Measurements from ENCODE around the gene TFDP1.
A peak's percentile ranks its signal among the peaks of the same experiment; 100 is the strongest.
"Not testable (repeated sequence)": the region's sequence is repeated elsewhere in the genome, so short reads cannot be mapped to it uniquely, and the experiment has no call there.

TFDP1 gene

GRCh38 chr13:113551081-113552000 lies 33.2 kb upstream of the TFDP1 start:
- no peak for DNase-seq

GRCh38 chr13:113552079-113552478 lies 32.5 kb upstream of the TFDP1 start:
- DNase-seq: no peak

- DNase-seq: no peak
Measured at GRCh38 chr13:113552786-113553434, 31.6 kb upstream of the TFDP1 start.

- no peak for DNase-seq
Measured at GRCh38 chr13:113553511-113554332, 30.8 kb upstream of the TFDP1 start.

- DNase-seq: no peak
Measured at GRCh38 chr13:113554333-113554700, 30.2 kb upstream of the TFDP1 start.

GRCh38 chr13:113555141-113555540 lies 29.4 kb upstream of the TFDP1 start:
- DNase-seq: no peak

GRCh38 chr13:113557013-113557412 lies 27.5 kb upstream of the TFDP1 start:
- no peak for DNase-seq

GRCh38 chr13:113558461-113558860 lies 26.1 kb upstream of the TFDP1 start:
- DNase-seq: no peak

GRCh38 chr13:113559061-113559460 lies 25.5 kb upstream of the TFDP1 start:
- no peak for DNase-seq

GRCh38 chr13:113559901-113560644 lies 24.5 kb upstream of the TFDP1 start:
- no peak for DNase-seq

- DNase-seq: no peak
Measured at GRCh38 chr13:113560645-113561416, 23.7 kb upstream of the TFDP1 start.

GRCh38 chr13:113561417-113562084 lies 23.0 kb upstream of the TFDP1 start:
- no peak for DNase-seq

GRCh38 chr13:113562085-113562749 lies 22.3 kb upstream of the TFDP1 start:
- DNase-seq: peak; percentile 31

GRCh38 chr13:113562844-113563243 lies 21.7 kb upstream of the TFDP1 start:
- DNase-seq: no peak

GRCh38 chr13:113563511-113563910 lies 21.0 kb upstream of the TFDP1 start:
- not testable (repeated sequence) for DNase-seq

- no peak for DNase-seq
Measured at GRCh38 chr13:113564331-113565023, 20.1 kb upstream of the TFDP1 start.

- no peak for DNase-seq
Measured at GRCh38 chr13:113565526-113566226, 18.9 kb upstream of the TFDP1 start.

- no peak for DNase-seq
Measured at GRCh38 chr13:113566227-113566561, 18.4 kb upstream of the TFDP1 start.

- no peak for DNase-seq
Measured at GRCh38 chr13:113567681-113568080, 16.9 kb upstream of the TFDP1 start.

- no peak for DNase-seq
Measured at GRCh38 chr13:113573065-113573464, 11.5 kb upstream of the TFDP1 start.

Measured in CD4-positive, alpha-beta T cell treated with Interleukin-12 subunit alpha and Interleukin-12 subunit beta, for 1 hour (primary cell).